GM19455 (cell line): Measurements from ENCODE around the gene FAM222B.
"Not testable (repeated sequence)": the region's sequence is repeated elsewhere in the genome, so short reads cannot be mapped to it uniquely, and the experiment has no call there.

Experiments
- ATAC-seq: cut with Tn5 transposase; IDR thresholded peaks from one replicate; pipeline ENCODE4 v1.9.1; 2021; ENCODE audit not compliant: unreplicated experiment

The FAM222B gene

DNA sequence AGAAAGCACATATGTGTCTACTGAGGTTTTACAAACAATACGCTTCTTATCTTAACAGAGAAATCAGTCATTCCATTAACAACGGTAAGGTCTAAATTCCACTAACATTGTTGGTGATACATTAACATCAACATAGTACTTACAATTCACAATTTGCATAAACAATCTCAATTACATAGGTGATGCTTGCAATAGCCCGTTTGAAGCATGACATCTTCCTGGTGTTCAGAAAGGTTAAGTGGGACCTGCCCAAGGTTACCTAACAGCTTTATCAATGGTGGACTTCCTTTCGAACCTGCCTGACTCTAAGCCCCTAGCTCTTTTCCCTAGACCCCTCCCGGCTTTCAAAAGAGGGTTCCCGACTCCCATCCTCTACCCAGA lies 699 bp downstream of the FAM222B start:
- ATAC-seq, result no peak

DNA sequence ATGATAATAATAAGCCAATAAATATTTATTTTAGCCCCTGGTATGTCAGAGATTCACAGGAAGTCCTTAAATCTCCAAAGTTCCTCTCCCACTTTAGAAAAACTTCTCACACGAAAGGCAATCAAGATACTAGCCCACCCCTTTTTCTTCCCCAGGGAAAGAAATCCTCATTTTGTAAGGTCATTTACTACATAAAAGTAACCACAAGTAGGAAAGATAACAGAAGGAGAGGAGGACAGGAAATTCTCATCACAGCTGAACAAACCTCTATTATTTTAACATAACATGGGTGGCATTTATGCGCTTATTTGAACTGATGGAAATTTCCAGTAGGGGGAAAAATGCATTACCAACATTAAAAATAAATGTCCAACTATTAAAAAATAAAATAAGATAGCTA lies 3.4 kb downstream of the FAM222B start:
- no peak for ATAC-seq

DNA sequence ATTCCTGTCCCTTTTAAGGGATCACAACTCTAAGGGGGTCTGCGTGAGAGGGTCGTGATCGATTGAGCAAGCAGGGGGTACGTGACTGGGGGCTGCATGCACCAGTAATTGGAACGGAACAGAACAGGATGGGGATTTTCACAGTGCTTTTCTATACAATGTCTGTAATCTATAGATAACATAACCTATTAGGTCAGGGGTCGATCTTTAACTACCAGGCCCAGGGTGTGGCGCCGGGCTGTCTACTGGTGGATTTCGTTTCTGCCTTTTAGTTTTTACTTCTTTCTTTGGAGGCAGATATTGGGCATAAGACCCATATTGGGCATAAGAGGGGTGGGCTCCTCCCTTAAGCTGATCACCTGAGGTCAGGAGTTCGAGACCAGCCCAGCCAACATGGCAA lies 6.0 kb downstream of the FAM222B start:
- not testable (repeated sequence) for ATAC-seq

DNA sequence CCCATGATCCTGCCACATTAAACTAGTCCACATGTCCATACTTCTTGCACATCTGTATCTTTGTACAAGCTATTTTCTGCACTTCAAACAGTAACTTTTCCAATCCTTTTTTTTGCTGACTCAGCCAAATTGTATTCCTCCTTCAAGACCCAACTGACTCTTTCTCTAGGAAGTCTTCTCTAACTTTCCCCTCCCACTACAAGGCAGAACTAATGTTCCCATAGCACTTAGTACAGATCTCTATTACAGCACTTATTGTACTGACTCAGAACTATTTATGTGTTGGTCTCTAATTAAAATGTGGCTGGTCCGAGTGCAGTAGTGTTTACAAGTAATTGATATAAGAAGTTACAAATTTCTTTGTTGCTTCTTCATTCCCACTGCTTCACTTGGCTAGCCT lies 8.2 kb downstream of the FAM222B start:
- no peak for ATAC-seq

DNA sequence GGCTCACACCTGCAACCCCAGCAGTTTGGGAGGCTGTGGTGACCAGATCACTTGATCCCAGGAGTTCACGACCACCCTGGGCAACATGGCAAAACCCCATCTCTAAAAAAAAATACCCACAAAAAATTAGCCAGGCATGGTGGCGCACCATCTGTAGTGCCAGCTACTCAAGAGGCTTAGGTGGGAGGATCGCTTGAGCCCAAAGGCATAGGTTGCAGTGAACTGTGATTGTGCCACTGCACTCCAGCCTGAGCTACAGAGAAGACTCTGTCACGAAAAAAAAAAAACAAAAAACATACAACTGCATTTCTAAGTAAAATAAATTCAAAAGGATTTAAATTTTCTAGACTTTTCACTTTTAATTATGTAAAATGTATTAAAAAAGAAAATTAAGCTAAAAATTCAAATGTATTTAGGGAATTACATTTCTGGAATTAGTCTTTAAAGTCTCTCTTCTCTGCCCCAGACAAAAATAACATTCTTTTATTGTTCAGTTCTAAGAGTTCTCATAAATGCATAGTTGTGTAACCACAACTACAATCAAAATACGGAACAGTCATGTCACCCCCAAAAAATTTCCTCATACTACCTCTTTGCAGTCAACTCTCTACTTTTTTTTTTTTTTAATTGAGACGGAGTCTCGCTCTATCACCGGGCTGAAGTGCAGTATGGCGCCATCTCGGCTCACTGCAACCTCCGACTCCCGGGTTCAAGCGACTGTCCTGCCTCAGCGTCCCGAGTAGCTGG lies 14.1 kb downstream of the FAM222B start:
- no peak for ATAC-seq

DNA sequence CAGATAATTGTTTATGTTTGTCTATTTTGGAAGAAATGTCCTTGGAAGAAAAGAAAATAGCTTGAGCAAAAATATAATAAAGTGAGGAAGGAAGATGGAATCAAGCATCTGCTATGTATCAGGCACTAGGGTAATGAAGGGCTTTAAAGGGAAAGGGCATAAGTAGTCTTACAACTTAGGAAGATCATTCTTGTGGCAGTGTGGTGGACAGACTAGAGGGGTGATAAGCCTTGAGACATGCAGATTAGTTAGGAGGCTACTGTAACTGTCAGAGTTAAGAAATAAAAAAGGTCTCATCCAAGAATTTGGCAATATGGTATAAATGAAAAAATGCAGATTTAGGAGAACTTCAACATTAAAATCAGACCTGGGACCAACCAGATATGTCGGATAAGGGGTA lies 14.9 kb downstream of the FAM222B start:
- no peak for ATAC-seq

DNA sequence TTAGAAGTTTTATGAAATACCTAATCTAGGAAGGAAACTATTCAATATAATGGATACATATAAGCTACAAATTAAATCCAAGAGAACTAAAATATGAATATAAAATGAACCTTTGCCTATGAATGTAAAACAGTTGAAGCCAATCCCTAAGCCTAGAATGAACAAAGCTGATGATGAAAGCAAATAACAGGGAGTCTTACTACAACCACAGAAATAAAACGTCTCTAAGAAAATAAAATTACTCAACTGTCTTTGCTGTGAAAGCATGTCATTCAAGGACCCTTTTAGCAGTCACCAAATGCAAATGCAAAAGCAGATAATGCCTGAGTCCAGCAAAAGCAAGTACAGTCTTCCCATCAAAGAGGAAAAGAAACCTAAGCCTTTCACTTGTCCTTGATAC lies 23.0 kb downstream of the FAM222B start:
- no peak for ATAC-seq

DNA sequence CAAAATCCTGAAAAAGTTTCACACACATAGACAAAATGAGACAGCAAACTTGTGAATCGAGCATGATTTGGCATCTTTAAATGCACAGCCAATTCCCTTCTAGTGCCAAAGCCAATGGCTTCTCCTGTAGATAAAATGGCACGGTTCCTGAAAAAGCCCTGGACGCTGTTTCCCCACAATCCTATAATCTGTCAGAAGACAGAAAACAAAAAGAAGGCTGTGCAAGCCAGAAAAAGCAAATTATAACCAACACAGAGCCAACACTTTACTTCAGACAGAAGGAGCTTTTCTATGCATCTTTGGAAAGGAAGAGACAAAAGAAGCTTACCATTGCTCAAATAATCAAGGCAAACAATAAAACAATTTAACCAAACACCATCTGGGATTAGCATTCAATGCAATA lies 23.8 kb downstream of the FAM222B start:
- no peak for ATAC-seq

DNA sequence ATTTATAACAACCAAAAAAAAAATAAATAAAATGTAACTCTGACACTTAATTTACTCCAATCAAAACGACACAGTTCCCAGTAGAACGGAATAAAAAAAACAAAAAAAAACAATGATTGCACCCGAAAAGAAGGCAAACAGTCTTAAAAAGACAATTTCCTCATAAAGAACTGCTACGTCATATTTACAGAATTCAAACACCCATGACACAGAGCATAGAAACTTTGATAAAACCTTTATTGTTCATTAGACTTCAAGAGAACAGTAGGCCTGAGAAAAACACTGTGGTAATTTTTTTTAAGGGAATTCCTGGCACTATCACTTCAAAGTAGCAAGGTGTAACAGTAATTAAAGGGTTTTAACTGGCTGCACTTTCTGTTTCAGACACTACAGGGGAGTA lies 26.1 kb downstream of the FAM222B start:
- no peak for ATAC-seq

DNA sequence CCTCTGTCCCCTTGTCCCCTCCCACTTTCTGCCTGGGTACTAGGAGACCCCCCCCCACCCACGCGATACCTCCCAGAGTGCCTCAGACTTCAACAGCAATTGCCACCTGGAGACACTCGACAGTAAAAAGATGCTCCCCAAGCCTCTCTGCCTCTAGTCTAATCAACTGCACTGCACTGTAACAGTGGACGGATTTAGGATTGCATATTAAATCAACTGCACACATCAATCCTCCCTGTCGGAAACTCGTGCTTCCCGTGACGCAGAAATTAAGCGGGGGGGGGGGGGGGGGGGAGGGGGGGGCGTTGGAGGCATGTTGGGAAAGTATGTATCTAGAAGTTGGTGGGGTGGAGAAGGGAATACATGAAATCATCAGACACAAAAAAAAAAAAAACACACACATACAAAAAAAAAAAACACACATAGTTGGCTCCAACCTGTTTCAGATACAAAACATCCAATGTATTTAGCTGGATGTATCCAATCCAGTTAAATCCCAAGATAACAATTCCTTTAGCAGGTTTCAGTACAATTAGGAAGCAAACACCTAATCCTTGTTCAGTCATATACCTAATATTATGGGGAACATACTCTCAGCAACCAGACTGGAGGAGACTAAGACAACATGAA lies 29.7 kb downstream of the FAM222B start:
- peak; percentile 22 for ATAC-seq

DNA sequence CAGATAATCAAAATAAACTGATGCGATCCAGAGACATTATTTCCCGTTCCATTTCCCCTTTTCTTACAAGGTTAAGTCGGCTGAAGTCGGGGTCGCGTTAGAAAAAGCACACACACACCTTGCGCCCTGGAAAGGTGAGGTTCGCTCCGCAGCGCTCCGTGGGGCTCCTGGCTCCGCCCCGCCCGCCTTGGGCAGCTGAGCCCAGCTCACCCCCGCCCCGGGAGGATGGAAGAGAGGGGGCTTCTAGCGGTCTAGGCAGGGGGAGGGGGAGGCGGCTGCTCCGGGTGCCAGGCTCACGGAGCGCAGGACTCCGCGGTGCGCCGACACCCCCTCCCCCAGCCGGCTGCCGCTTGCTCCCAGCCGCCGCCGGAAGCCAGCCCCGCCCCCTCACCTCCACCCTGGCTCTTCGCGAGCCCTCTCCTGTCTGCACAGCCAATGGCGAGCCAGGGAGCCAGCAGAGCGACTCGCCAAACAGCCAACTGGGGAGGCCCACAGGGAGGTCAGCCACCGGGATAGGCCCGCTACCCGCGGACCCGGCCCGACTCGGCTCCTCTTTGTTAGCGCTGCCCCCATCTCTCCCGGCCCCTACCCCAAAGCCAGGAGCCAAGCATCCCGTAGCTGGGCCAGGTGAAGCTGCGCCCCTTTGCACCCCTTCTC lies 30.4 kb downstream of the FAM222B start:
- peak; percentile 98 for ATAC-seq

DNA sequence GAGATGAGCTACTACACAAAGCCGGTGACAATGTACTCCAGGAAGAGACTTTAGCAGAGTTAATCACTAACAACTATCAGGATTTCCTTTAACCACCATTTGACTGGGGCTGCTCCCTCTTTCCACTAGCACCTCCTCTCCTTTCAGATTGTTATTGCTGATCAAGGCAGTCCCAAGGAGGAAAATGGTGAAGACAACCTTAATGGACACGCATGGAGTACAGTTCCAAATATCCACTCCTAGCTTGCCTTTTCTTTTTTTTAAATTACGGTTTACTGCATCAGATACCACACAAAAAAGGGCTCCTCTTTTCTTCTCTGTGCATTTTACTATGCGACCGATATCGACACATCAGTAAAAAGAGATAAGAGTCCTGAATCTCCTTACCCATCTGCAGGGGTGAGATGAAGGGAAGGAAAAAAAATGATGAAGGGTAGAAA lies 30.9 kb downstream of the FAM222B start:
- no peak for ATAC-seq

DNA sequence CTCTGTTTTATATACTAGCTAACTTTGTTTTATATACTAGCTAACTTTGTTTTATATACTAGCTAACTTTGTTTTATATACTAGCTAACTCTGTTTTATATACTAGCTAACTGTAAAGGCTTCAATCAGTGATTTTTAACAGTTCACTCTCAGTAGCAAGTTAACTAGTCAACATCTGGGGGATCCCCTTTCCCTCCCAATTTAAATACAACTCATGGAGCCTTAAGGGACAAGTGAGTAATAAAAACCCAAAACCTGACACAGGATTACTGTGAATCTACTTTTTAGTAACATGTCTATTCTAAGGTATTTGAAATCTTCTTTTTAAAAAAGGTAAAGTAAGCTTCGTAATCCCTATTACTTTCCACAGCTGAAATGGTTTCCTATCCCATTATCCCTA lies 32.2 kb downstream of the FAM222B start:
- no peak for ATAC-seq

DNA sequence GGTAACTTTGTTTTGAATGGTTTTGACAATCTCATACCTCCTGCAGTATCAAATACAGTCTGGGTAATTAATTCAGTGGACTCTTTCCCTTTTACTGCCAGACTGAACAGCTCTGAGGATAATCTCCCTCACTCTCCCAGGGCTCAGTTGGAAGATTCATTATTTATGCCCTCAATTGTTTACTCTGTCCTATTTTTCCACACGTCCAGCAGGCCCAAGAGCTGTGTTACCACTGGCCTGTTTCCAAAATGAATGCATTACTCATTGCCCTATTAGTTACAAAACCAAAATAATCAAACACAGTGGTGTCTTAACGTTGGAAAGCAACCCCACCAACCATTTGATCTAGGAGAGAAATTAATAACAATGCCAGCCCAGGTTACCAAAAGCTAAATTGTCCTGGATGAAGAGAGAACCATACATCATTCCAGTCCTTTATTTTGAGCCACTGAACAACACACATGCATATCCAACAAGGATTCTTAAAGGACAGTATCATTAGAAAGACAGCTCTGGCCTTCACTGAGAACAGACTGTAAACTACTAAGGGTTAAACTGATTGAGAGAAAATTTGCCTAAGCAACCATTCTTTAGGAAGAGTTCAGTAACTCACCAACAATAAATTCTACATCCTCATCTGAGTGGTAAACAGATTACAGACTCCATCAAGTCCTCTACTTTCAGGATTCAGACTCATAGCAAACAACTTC lies 34.5 kb downstream of the FAM222B start:
- ATAC-seq, result no peak

DNA sequence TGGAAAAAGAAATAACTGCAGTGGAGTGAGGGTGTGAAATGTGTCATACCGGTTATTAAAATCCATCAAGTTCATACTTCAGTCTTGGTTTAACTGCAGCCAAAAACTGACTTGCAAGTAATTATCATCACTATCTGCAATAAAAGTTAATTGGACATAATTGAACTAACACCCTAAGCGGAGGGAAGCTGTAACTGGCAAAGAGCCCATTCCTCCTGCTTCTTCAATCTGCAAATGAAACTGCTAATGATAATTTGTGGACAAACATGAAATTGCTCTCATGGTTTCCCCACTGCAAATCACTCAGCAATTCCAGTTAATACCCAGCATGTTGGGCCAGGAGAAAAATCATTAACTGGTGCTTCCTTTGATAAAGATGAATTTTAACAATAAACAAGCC lies 46.5 kb downstream of the FAM222B start:
- no peak for ATAC-seq

DNA sequence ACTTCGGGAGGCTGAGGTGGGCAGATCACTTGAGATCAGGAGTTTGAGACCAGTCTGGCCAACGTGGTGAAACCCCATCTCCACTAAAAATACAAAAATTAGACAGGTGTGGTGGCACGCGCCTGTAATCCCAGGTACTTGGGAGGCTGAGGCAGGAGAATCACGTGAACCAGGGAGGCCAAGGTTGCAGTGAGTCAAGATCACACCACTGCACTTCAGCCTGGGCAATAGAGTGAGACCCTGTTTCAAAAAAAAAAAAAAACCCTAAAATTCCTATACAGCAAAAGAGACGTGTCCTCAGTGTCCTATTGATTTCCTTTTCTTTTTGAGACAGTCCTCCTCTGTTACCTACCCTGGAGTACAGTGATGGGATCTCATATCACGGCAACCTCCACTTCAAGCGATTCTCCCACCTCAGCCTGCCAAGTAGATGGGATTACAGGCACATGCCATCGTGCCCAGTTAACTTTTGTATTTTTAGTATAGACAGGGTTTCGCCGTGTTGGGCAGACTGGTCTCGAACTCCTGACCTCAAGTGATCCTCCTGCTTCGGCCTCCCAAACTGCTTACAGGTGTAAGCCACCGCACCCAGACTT lies 47.6 kb downstream of the FAM222B start:
- ATAC-seq, result not testable (repeated sequence)

DNA sequence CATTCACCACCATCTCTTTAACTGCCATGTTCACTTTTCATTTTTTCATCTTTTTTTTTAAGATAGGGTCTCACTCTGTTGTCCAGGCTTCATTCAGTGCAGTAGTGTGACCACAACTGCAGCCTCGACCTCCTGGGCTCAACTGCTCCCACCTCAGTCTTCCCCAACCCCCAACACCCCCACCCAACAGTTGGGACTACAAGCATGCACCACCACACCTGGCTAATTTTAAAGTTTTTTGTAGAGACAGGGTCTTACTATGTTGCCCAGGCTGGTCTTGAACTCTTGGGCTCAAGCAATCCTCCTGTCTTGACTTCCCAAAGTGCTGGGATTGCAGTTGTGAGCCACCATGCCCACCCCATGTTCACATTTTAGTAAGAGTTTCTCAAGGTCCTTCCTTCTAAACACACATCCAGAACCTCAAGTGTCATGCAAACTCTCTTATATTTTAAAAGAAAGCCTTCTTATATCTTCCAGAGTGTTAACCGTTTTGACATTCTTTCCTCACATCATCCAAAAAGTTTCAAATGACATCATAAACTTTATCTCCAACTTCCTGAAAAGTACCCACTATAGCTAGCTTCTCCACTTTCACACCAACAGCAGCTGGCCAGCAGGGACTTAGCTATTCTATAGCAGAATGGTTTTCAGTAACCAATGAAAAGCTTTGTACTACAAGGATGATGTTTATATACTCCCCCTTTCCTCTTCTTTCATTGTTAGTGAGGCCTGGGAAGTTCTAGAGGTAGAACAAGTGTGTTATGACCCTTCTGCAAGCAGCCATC lies 49.5 kb downstream of the FAM222B start:
- ATAC-seq, result no peak

DNA sequence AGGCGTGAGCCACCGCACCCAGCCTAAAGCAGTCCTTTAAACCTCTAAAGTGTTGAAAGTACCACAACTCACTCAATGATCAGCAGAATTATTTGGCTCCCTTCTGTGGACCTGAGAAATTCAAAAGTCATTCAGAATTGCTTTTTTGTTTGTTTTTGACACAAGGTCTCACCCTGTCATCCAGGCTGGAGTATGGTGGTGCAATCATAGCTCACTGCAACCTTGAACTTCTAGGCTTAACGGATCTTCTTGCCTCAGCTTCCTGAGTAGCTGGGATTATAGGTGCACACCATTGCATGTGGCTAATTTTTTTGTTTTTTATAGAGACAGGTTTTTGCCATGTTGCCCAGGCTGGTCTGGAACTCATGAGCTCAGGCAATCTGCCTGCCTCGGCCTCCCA lies 54.5 kb downstream of the FAM222B start:
- ATAC-seq, result no peak

DNA sequence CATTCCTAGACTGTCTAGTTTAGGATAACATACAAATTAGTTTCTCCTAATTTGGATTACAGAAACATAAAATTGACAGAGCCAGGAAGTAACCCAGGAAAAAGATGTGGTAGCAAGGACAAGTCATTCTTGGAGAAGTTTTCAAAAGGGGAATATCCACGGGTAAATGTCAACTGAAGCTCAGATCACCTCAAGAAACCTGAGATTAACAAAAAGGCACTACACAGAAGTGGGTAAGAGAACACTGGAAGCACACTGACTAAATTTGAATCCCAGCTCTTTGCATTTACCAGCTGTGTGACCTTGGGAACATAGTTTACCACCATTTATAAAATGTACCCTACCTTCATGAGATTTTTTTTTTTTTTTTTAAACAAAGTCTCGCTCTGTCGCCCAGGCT lies 59.4 kb downstream of the FAM222B start:
- ATAC-seq, result no peak

DNA sequence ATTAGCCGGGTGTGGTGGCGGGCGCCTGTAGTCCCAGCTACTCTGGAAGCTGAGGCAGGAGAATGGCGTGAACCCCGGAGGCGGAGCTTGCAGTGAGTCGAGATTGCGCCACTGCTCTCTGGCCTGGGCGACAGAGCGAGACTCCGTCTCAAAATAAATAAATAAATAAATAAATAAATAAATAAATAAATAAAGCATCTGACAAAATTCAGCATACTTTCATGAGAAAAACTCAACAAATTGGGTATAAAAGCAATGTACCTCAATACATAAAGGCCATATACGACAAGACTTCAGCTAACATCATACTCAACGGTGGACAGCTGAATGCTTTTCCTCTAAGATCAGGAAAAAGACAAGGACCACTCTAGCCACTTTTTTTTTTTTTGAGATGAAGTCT lies 63.0 kb downstream of the FAM222B start:
- not testable (repeated sequence) for ATAC-seq

DNA sequence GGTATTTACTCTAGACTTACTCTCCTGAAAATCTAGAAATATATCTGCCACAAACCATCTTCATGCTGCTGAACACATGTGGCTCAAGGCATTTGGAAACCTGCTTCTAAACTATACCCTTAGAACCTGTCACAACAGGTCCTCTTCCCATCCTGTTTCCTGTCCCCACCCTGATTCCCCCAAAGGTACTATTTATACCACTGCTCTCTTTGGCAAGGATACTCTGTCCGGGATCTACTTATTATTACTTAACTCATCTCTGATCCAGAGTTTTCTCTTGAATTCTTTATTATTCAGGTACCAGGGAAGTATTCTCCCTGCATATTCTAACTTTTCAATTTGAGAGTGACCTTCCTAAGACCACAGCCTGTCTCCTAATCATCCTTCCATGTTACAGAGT lies 65.4 kb downstream of the FAM222B start:
- no peak for ATAC-seq
